K562 (cell line): Measurements from ENCODE around the gene ATP1A3. TPM values are rescaled to one million over a fixed set of nuclear protein-coding genes. Genes with fewer than 3 reads are reported as not detected.
A peak's percentile ranks its signal among the peaks of the same experiment; 100 is the strongest.

Experiments
- BRD9 ChIP-seq: fragments of 450-650 bp; IDR thresholded peaks from 2 replicates; pipeline ENCODE4 v1.6.1; 2018; ENCODE audit warnings: low read depth; ENCODE audit not compliant: partially characterized antibody
- CBX3 ChIP-seq, 2 experiments: IDR thresholded peaks; 1 replicate in 1 of 2; 2 replicates in 1 of 2; pipeline ENCODE4 v1.6.1; 2012; ENCODE audit warnings: inconsistent platforms in 2 of 2, low read length in 2 of 2, borderline replicate concordance in 1 of 2, control low read depth in 1 of 2
- COPS2 ChIP-seq: fragments of 450-650 bp; conservative IDR thresholded peaks from 2 replicates; pipeline ENCODE4 v1.6.1; 2016; ENCODE audit warnings: mild to moderate bottlenecking, moderate library complexity
- CREB3 ChIP-seq: fragments of 450-650 bp; conservative IDR thresholded peaks from 2 replicates; pipeline ENCODE4 v1.6.1; 2016; ENCODE audit warnings: missing genetic modification characterization, low read depth, mild to moderate bottlenecking, missing compliant biosample characterization, moderate library complexity
- DMBX1 ChIP-seq: fragments of 250-450 bp; sonication (Bioruptor Pico); IDR thresholded peaks from 2 replicates; pipeline ENCODE4 v1.8.0; 2022; ENCODE audit warnings: inconsistent platforms, mild to moderate bottlenecking, moderate library complexity, borderline replicate concordance
- FOXJ3 ChIP-seq: sonication (generic); formaldehyde crosslinking; IDR thresholded peaks from 2 replicates; pipeline ENCODE4 v1.4.0; 2020; ENCODE audit warnings: mild to moderate bottlenecking, missing genetic modification reagents
- LCOR ChIP-seq: sonication (generic); formaldehyde crosslinking; IDR thresholded peaks from 2 replicates; pipeline ENCODE4 v1.8.0; 2022; ENCODE audit warnings: mild to moderate bottlenecking, missing genetic modification reagents
- MYNN ChIP-seq, 2 experiments: sonication (generic); formaldehyde crosslinking in 1 of 2; IDR thresholded peaks; 2 replicates each; pipeline versions ENCODE4 v1.5.0 to v1.6.1; 2016 to 2020; ENCODE audit warnings: antibody characterized with exemption in 1 of 2, missing genetic modification reagents in 1 of 2
- NFE2 ChIP-seq: IDR thresholded peaks from 2 replicates; pipeline ENCODE4 v1.6.1; 2014; ENCODE audit warnings: antibody characterized with exemption, low read depth
- NRF1 ChIP-seq, 2 experiments: fragments of 450-650 bp; IDR thresholded peaks in 1 of 2; conservative IDR thresholded peaks in 1 of 2; 2 replicates each; pipeline ENCODE4 v1.6.1; 2014; ENCODE audit warnings: mild to moderate bottlenecking in 2 of 2
- PHF20 ChIP-seq: fragments of 450-650 bp; IDR thresholded peaks from 2 replicates; pipeline ENCODE4 v1.6.1; 2018; ENCODE audit not compliant: partially characterized antibody
- PHF21A ChIP-seq: fragments of 450-650 bp; IDR thresholded peaks from 2 replicates; pipeline ENCODE4 v1.6.1; 2017; ENCODE audit warnings: low read depth, borderline replicate concordance
- POU5F1 ChIP-seq: fragments of 150-350 bp; IDR thresholded peaks from 2 replicates; pipeline ENCODE4 v1.6.1; 2014; ENCODE audit warnings: borderline replicate concordance, low read length, low read depth, mild to moderate bottlenecking; ENCODE audit not compliant: partially characterized antibody
- RFX1 ChIP-seq: fragments of 450-650 bp; IDR thresholded peaks from 2 replicates; pipeline ENCODE4 v1.6.1; 2016; ENCODE audit warnings: mild to moderate bottlenecking, moderate library complexity
- SREBF1 ChIP-seq: fragments of 150-350 bp; IDR thresholded peaks from 2 replicates; pipeline ENCODE4 v1.6.1; 2014; ENCODE audit warnings: antibody characterized with exemption, low read depth, low read length, borderline replicate concordance
- SUPT5H ChIP-seq: fragments of 450-650 bp; IDR thresholded peaks from 2 replicates; pipeline ENCODE4 v1.6.1; 2016
- TAL1 ChIP-seq: fragments of 450-650 bp; IDR thresholded peaks from 2 replicates; pipeline ENCODE4 v1.6.1; 2016; ENCODE audit warnings: mild to moderate bottlenecking
- TFAP4 ChIP-seq: sonication (generic); formaldehyde crosslinking; IDR thresholded peaks from 2 replicates; pipeline ENCODE4 v1.8.0; 2022; ENCODE audit warnings: missing genetic modification reagents, mild to moderate bottlenecking, moderate library complexity, borderline replicate concordance
- XRCC5 ChIP-seq: fragments of 200-400 bp; formaldehyde crosslinking; IDR thresholded peaks from 2 replicates; pipeline ENCODE4 v1.6.1; 2017; ENCODE audit warnings: low read depth, mild to moderate bottlenecking, low read length
- ZKSCAN3 ChIP-seq: fragments of 250-450 bp; sonication (Bioruptor Pico); IDR thresholded peaks from 2 replicates; pipeline ENCODE4 v1.4.0; 2020
- ZSCAN29 ChIP-seq: fragments of 450-650 bp; IDR thresholded peaks from 2 replicates; pipeline ENCODE4 v1.6.1; 2017
- polyA plus RNA-seq, 8 experiments: library from polyadenylated mRNA; depleted of rRNA in 4 of 8; stranded (reverse) in 5 of 8; unstranded in 3 of 8; fragments of >200 nt; fragmentation: Nextera tagmentation in 2 of 8; fragmentation: Illumina TruSeq in 1 of 8; extraction: Ambion mirVana in 2 of 8; extraction: Trizol in 1 of 8; gene quantifications; 2 replicates each; pipeline versions ENCODE4 v1.2.1 to v1.2.3, GENCODE V29; 2011 to 2014; ENCODE audit warnings: inconsistent platforms in 1 of 8, missing spikeins in 1 of 8
- total RNA-seq, 7 experiments: library from RNA; depleted of rRNA in 6 of 7; stranded (reverse); fragments of >200 nt in 6 of 7; fragmentation: Illumina TruSeq in 2 of 7; extraction: Trizol in 2 of 7; gene quantifications; 2 replicates each; pipeline versions ENCODE4 v1.2.1 to v1.2.3, GENCODE V29; 2011 to 2021; ENCODE audit warnings: low replicate concordance in 1 of 7
- TF ChIP-seq, protein P1 (sequence below): fragments of 200-800 bp; sonication (Bioruptor generic); IDR thresholded peaks from 2 replicates; pipeline ENCODE4 v1.6.1; 2016; ENCODE audit warnings: missing genetic modification characterization, missing compliant biosample characterization
- TF ChIP-seq, protein P2 (sequence below): sonication (generic); formaldehyde crosslinking; IDR thresholded peaks from 2 replicates; pipeline ENCODE4 v1.9.0; 2022; ENCODE audit warnings: mild to moderate bottlenecking, missing genetic modification reagents

Gene ATP1A3
- total and polyA plus RNA-seq, 9 of the 15 experiments (the other 6 are each of a cell fraction or from before 2014, with no cell fraction given), result 0.03 to 1.0 (median 0.17) TPM; not detected in 3

DNA sequence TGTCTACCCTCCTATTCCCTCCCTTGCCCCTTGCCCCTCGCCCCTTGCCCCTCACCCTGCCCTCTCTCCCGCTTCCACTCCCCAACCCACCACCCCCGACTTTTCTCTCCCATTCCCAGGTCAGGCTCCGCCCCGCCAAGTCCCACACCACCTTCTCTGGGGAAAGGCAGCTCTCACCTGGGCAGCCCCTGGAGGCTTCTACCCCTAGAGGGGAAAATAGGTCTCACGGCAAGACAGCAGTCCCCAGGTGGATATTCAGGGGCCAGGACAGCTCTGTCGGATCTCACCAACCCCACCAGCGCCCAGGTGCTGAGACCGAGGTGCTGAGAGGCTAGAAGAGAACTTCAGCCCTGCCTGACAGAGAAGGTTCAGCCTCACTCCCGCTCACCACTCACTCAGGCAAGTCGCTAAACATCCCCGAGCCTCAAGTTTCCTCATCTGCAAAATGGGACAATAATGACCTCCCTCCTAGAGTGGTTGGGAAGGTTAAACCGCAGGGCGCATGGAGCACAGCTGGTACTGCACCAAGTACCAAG, 64.4 kb downstream of the ATP1A3 start (continued):
- TF ChIP-seq, protein P1, sequence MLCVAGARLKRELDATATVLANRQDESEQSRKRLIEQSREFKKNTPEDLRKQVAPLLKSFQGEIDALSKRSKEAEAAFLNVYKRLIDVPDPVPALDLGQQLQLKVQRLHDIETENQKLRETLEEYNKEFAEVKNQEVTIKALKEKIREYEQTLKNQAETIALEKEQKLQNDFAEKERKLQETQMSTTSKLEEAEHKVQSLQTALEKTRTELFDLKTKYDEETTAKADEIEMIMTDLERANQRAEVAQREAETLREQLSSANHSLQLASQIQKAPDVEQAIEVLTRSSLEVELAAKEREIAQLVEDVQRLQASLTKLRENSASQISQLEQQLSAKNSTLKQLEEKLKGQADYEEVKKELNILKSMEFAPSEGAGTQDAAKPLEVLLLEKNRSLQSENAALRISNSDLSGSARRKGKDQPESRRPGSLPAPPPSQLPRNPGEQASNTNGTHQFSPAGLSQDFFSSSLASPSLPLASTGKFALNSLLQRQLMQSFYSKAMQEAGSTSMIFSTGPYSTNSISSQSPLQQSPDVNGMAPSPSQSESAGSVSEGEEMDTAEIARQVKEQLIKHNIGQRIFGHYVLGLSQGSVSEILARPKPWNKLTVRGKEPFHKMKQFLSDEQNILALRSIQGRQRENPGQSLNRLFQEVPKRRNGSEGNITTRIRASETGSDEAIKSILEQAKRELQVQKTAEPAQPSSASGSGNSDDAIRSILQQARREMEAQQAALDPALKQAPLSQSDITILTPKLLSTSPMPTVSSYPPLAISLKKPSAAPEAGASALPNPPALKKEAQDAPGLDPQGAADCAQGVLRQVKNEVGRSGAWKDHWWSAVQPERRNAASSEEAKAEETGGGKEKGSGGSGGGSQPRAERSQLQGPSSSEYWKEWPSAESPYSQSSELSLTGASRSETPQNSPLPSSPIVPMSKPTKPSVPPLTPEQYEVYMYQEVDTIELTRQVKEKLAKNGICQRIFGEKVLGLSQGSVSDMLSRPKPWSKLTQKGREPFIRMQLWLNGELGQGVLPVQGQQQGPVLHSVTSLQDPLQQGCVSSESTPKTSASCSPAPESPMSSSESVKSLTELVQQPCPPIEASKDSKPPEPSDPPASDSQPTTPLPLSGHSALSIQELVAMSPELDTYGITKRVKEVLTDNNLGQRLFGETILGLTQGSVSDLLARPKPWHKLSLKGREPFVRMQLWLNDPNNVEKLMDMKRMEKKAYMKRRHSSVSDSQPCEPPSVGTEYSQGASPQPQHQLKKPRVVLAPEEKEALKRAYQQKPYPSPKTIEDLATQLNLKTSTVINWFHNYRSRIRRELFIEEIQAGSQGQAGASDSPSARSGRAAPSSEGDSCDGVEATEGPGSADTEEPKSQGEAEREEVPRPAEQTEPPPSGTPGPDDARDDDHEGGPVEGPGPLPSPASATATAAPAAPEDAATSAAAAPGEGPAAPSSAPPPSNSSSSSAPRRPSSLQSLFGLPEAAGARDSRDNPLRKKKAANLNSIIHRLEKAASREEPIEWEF, result no peak
- 0 out of 2 replicates have a peak, but pooled peaks have one; percentile 41 for TF ChIP-seq LCOR
- TF ChIP-seq CREB3 (tag), result no peak
- TF ChIP-seq SUPT5H, result no peak
- no peak for TF ChIP-seq NFE2
- no peak for TF ChIP-seq MYNN (IDR thresholded peaks at IDR 0.05)
- no peak for TF ChIP-seq MYNN (CRISPR knock-in tag; IDR thresholded peaks at IDR 0.05)
- TF ChIP-seq SREBF1, result no peak
- no peak for TF ChIP-seq DMBX1 (CRISPR knock-in tag)
- TF ChIP-seq COPS2, result no peak
- no peak for TF ChIP-seq PHF21A
- no peak for TF ChIP-seq ZKSCAN3 (CRISPR knock-in tag)
- TF ChIP-seq NRF1 (conservative IDR thresholded peaks at IDR 0.05 in 1 of 2, IDR thresholded peaks at IDR 0.05 in 1 of 2), result no peak
- TF ChIP-seq, protein P2, sequence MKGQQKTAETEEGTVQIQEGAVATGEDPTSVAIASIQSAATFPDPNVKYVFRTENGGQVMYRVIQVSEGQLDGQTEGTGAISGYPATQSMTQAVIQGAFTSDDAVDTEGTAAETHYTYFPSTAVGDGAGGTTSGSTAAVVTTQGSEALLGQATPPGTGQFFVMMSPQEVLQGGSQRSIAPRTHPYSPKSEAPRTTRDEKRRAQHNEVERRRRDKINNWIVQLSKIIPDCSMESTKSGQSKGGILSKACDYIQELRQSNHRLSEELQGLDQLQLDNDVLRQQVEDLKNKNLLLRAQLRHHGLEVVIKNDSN (CRISPR knock-in tag), result no peak
- TF ChIP-seq PHF20, result peak; percentile 62
- no peak for TF ChIP-seq RFX1
- 0 out of 3 replicates have a peak, but pooled peaks of 1 of the 2 experiments have one; percentile 36 for TF ChIP-seq CBX3 (IDR thresholded peaks at IDR 0.05; ENCODE audit: borderline replicate concordance in 1 of 2, low read length in 2 of 2)
- no peak for TF ChIP-seq FOXJ3 (CRISPR knock-in tag)
- no peak for TF ChIP-seq ZSCAN29
- no peak for TF ChIP-seq TAL1
- no peak for TF ChIP-seq XRCC5
- no peak for TF ChIP-seq POU5F1
- TF ChIP-seq TFAP4 (CRISPR knock-in tag), result 0 out of 2 replicates have a peak, but pooled peaks have one; percentile 26
- TF ChIP-seq BRD9, result no peak
